ENCODE results near the gene MZT1.

MZT1 gene

GRCh38 chr13:72678312-72678711 is 49.1 kb downstream of the MZT1 start:
- DNase-seq = no peak

GRCh38 chr13:72677431-72677830 is 50.0 kb downstream of the MZT1 start:
- DNase-seq = no peak

- DNase-seq = no peak
These were observed 61.0 kb downstream of the MZT1 start for GRCh38 chr13:72666391-72666790.

- DNase-seq = no peak
These were observed 64.9 kb downstream of the MZT1 start for GRCh38 chr13:72662548-72662947.

All from CD4-positive, alpha-beta T cell treated with Interleukin-17A for 1 hour (primary cell).